Right lobe of liver (tissue), 6 donors: ENCODE data around the gene KHDC4. TPM values are rescaled to one million over a fixed set of nuclear protein-coding genes. Genes with fewer than 3 reads are reported as not detected.

Experiments used
- ATAC-seq, 4 donors: fragments of 200-7000 bp; cut with Tn5 transposase; one replicate each; pipeline ENCODE4 v1.9.1; 2020; ENCODE audit warnings: mild to moderate bottlenecking in 4 of 4, moderate library complexity in 4 of 4
- DNase-seq, 3 donors: peaks; one replicate each; pipeline ENCODE4 v3.0.0-alpha.2; 2020
- H3K27ac ChIP-seq, 3 donors: fragments of 200-600 bp; one replicate each; pipeline ENCODE4 v1.8.0; 2022
- H3K27me3 ChIP-seq, 2 donors: fragments of 200-600 bp; one replicate each; pipeline ENCODE4 v1.8.0; 2022
- H3K36me3 ChIP-seq, 4 donors: fragments of 200-600 bp; sonication (generic) in 1 of 4; one replicate each; pipeline versions ENCODE4 v1.5.1 to v1.8.0; 2017 to 2022; ENCODE audit warnings: control low read depth in 1 of 4
- H3K4me1 ChIP-seq, 4 donors: fragments of 200-600 bp; sonication (generic) in 1 of 4; one replicate each; pipeline versions ENCODE4 v1.5.1 to v1.8.0; 2017 to 2022; ENCODE audit warnings: control low read depth in 1 of 4
- H3K4me3 ChIP-seq, 3 donors: fragments of 200-600 bp; one replicate each; pipeline ENCODE4 v1.8.0; 2022
- H3K9me3 ChIP-seq, 4 donors: fragments of 200-600 bp; sonication (generic) in 1 of 4; one replicate each; pipeline versions ENCODE4 v1.5.1 to v1.8.0; 2017 to 2022; ENCODE audit warnings: control low read depth in 1 of 4
- POLR2A ChIP-seq: fragments of 450-650 bp; IDR thresholded peaks from one replicate; pipeline ENCODE4 v1.6.1; 2017; ENCODE audit warnings: antibody characterized with exemption, mild to moderate bottlenecking
- WGBS: methylation state at CpG from one replicate; pipeline ENCODE4 v1.1.6; 2018; ENCODE audit warnings: low coverage, low lambda C conversion rate; ENCODE audit not compliant: insufficient coverage; ENCODE audit errors: missing lambda C conversion rate; 5-methylcytosine and 5-hydroxymethylcytosine counted together
- intact Hi-C, 2 donors: fragments of 100-400 bp; cut with DNase I; formaldehyde crosslinking; loops; one replicate each; pipeline versions ENCODE4 v1.11.2 to v1.14.1; 2022
- total RNA-seq, 6 experiments: library from RNA; depleted of rRNA in 2 of 6; stranded (reverse); fragments of >200 nt in 2 of 6; fragmentation: NEBNext Ultra II Directional in 3 of 6; extraction: Animal tissue kit (Norgen Biotek cat#: 25700) in 3 of 6; gene quantifications; one replicate each; pipeline versions ENCODE4 v1.1.0 to v1.2.4, GENCODE V29; 2016 to 2023
- TF ChIP-seq, protein P1 (sequence below), 4 donors: fragments of 200-600 bp in 3 of 4; fragments of 450-650 bp in 1 of 4; IDR thresholded peaks; one replicate each; pipeline versions ENCODE4 v1.5.1 to v1.8.0; 2016 to 2022; ENCODE audit warnings: antibody characterized with exemption in 4 of 4, mild to moderate bottlenecking in 2 of 4
- donor health status: DM: no; HTN: yes; CAD: no.
- donor health status: DM: no; HTN: no; CAD: no.
- donor health status: DM: no; HTN: no; CAD: no.
- donor health status: DM: no; HTN: yes; CAD: no.
- donor health status: DM: no; HTN: yes; CAD: no.

The KHDC4 gene
- total RNA-seq, 6 experiments from 2014 or later = 14.1 to 19.0 (median 17.2) TPM

DNA sequence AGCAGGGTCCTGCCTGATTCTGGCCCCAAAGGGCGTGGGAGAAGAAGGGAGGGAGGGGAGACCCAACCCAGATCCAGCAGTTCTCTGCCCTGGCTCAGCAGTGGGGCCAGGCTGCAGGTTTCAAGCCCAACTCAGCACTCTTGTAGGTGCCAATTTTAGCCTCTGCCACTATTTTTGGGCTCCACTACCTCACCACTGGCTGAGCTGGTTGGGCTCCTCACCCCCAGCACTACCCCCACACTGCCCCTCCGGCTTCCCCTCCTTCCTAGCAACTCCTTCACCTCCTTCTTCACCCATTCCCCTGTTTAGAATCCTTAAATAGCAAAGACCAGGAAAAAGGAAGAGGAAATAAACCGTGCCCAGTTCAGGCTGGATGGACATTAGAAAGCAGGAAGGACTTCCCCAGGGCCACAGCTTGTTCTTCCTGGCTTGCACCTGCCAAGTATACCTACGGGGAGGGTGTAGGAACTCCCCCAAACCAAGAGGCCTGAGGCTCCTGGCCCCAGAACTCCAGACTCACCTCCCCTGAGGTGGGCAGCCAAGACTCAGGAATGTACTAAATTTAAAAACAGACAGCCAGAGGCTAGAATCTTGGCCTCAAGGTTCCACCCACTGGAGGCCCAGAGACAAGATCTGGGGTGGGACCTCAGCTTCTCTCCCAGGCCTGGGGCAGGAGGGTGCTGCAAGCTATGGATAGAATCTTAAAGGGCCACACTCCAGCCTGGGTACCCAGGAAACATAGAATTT lies 45.6 kb upstream of the KHDC4 start:
- peak overlapping the region in 1 of 3 donors; percentile 57 for H3K4me3 ChIP-seq
- DNase-seq (no peak), ATAC-seq (no peak)
- WGBS = 57% methylated on average over 3 of the region's 4 CpGs
- H3K27me3 ChIP-seq = no peaks in the 10 kb centered on the region
- no peak for TF ChIP-seq POLR2A
- TF ChIP-seq, protein P1, sequence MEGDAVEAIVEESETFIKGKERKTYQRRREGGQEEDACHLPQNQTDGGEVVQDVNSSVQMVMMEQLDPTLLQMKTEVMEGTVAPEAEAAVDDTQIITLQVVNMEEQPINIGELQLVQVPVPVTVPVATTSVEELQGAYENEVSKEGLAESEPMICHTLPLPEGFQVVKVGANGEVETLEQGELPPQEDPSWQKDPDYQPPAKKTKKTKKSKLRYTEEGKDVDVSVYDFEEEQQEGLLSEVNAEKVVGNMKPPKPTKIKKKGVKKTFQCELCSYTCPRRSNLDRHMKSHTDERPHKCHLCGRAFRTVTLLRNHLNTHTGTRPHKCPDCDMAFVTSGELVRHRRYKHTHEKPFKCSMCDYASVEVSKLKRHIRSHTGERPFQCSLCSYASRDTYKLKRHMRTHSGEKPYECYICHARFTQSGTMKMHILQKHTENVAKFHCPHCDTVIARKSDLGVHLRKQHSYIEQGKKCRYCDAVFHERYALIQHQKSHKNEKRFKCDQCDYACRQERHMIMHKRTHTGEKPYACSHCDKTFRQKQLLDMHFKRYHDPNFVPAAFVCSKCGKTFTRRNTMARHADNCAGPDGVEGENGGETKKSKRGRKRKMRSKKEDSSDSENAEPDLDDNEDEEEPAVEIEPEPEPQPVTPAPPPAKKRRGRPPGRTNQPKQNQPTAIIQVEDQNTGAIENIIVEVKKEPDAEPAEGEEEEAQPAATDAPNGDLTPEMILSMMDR (IDR thresholded peaks at IDR 0.05) = no peak
- peak overlapping the region; percentile 73 to 89 (median 77) for H3K27ac ChIP-seq
- H3K4me1 ChIP-seq = peaks cover 0 to 6% (median 0%) of the 10 kb centered on the region in 4 donors
- H3K9me3 ChIP-seq = no peaks in the 10 kb centered on the region
- intact Hi-C loops = loop anchor here in 1 of 2 donors (5.0 kb wide), 1 partner anchor 37 kb away; the partner anchor contains the start of gene RXFP4
- no peaks in the 10 kb centered on the region for H3K36me3 ChIP-seq

DNA sequence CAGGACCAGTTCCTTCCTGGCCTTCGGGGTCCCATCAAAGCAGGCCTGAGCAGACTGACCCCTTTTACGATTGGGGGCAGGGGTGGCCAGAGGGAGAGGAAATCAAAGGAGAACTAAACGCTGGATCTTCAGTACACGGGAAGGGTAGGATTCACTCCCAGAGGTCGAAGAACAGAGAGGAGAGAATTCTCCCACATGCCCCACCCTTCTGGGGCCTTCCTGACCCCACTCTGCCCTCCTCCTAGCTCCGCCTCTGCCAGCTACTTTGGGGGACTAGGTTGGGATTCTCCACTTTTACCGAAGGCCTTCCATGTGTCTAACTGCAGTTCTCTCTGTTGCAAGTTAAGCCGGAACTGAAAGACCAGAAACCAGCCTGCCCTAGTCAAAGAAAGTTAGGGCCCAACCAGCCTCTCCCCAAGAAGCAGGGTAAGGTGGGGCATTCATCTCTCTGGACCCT lies 44.8 kb upstream of the KHDC4 start:
- Histone ChIP-seq H3K4me3 (peak overlapping the region; percentile 57 to 63 (median 59)), H3K27ac (peak overlapping the region; percentile 73 to 89 (median 77)), H3K9me3 (no peaks in the 10 kb centered on the region), H3K36me3 (no peaks in the 10 kb centered on the region), H3K4me1 (peaks cover 0 to 6% (median 0%) of the 10 kb centered on the region in 4 donors), H3K27me3 (no peaks in the 10 kb centered on the region)
- TF ChIP-seq, protein P1 (IDR thresholded peaks at IDR 0.05) = no peak
- no peak for TF ChIP-seq POLR2A
- intact Hi-C loops = no loop called here
- DNase-seq (no peak), ATAC-seq (peak in 3 of 4 donors; percentile 12 to 31 (median 20))
- 12% methylated on average over 3 of the region's 8 CpGs for WGBS

DNA sequence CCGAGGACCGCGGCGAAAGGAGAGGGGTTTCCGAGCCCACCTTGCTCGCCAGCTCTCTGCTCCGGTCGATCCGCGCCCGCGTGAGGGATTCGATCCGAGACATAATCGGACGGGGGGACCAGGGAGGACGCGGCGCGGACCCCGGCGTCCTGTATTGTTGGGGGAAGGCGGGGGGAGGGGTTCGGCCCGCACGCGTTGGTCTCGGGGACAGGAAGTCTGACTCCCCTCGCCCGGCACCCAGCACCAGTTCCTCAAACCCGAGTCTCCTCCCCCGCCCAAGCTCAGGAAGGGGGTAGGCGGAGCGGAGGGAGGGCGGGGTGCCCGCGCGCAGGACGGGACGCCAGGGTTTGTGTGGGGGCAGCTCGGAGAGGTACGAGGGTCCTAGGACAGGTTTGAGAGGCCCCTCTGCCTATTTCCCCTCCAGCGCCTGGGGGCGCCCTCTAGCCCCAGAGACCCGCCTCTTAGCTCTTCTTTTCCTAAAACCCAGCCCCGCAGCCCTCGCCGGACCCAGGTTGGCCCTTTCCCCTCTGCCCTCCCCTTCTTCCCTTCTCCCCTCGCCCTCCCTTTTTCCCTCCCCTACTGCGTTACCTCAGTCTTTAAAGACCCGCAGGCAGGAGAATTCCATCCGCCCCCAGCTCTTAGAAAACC lies 44.2 kb upstream of the KHDC4 start, which contains the start of gene ARHGEF2:
TSS of gene ARHGEF2 (minus strand) at position 223 of the 648 bp plus-strand sequence. CDS start at position 103, 120 bp downstream.
- ATAC-seq = peak; percentile 76 to 78 (median 78)
- TF ChIP-seq, protein P1 (IDR thresholded peaks at IDR 0.05) = peak in 3 of 4 donors; percentile 9 to 14 (median 12)
- TF ChIP-seq POLR2A = peak; percentile 56
- WGBS = 9% methylated on average over 12 of the region's 52 CpGs
- Histone ChIP-seq H3K4me1 (peaks cover 0 to 6% (median 0%) of the 10 kb centered on the region in 4 donors), H3K36me3 (no peaks in the 10 kb centered on the region), H3K27me3 (no peaks in the 10 kb centered on the region), H3K27ac (peak within 1 kb of the TSS; percentile 73 to 89 (median 77)), H3K4me3 (peak within 1 kb of the TSS; percentile 57 to 63 (median 59)), H3K9me3 (no peaks in the 10 kb centered on the region)
- intact Hi-C loops = no loop called here
- peak; percentile 78 to 88 (median 88) for DNase-seq

DNA sequence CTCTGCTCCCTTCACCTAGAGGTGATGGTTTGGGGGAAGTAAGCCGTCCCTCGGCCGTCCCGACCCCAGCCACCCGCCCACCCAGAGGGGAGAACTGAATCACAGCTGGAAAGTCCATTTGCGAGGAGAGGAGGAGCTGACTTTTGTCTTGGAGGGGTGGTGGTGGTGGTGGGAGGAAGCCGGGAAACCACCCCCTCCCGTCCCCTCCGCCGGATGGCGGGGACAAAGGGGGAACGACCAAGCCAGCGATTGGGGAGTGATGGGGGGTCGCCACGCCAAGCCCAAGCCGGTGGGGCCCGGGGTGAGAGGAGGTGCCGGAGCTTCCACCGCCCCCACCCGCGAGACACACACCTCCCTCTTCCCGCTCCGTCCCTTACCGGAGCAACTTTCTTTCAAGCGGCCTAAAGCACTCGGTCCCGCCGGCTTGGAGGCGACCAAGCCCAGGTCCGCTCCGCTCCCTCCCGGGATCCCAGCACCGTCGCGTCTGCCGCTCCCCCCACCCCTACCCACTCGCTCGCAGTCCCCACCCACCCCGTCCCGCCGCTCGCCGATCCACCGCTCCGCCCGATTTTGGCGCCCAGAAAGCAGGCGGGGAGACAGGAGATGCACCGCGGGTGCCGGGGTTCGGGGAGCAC lies 43.6 kb upstream of the KHDC4 start:
- DNase-seq (no peak), ATAC-seq (peak; percentile 31 to 54 (median 44))
- Histone ChIP-seq H3K36me3 (no peaks in the 10 kb centered on the region), H3K9me3 (no peaks in the 10 kb centered on the region), H3K27me3 (no peaks in the 10 kb centered on the region), H3K27ac (peak overlapping the region; percentile 73 to 89 (median 77)), H3K4me1 (peaks cover 0 to 6% (median 0%) of the 10 kb centered on the region in 4 donors), H3K4me3 (peak overlapping the region; percentile 57 to 63 (median 59))
- no peak for TF ChIP-seq POLR2A
- TF ChIP-seq, protein P1 (IDR thresholded peaks at IDR 0.05) = no peak
- 2% methylated on average over 18 of the region's 52 CpGs for WGBS
- intact Hi-C loops = no loop called here
